HepG2 (cell line): ENCODE data around the gene KDM6B. TPM values are rescaled to one million over a fixed set of nuclear protein-coding genes. Genes with fewer than 3 reads are reported as not detected.

Experiments used
- ETV6 ChIP-seq: sonication (generic); formaldehyde crosslinking; conservative IDR thresholded peaks from 2 replicates; pipeline ENCODE4 v1.4.0; 2020; ENCODE audit warnings: missing genetic modification reagents
- FOXM1 ChIP-seq: sonication (generic); formaldehyde crosslinking; IDR thresholded peaks from 2 replicates; pipeline ENCODE4 v1.5.0; 2020; ENCODE audit warnings: missing genetic modification reagents
- HNRNPK ChIP-seq: fragments of 200-400 bp; formaldehyde crosslinking; IDR thresholded peaks from 2 replicates; pipeline ENCODE4 v1.6.1; 2018; ENCODE audit warnings: low read length, low read depth, moderate library complexity, mild to moderate bottlenecking; ENCODE audit not compliant: poor library complexity, severe bottlenecking
- IRX3 ChIP-seq: sonication (generic); formaldehyde crosslinking; IDR thresholded peaks from 2 replicates; pipeline ENCODE4 v1.8.1; 2023; ENCODE audit warnings: mild to moderate bottlenecking, low read depth, missing genetic modification reagents, borderline replicate concordance
- KLF9 ChIP-seq: IDR thresholded peaks from 2 replicates; pipeline ENCODE4 v1.6.1; 2016; ENCODE audit warnings: low read depth
- MAZ ChIP-seq, 2 experiments: sonication (generic) in 1 of 2; formaldehyde crosslinking in 1 of 2; IDR thresholded peaks; 2 replicates each; pipeline versions ENCODE4 v1.5.0 to v1.6.1; 2012 to 2020; ENCODE audit warnings: low read depth in 2 of 2, mild to moderate bottlenecking in 2 of 2, borderline replicate concordance in 1 of 2, improper control_type of control experiment in 1 of 2, low read length in 1 of 2, missing genetic modification reagents in 1 of 2, moderate library complexity in 1 of 2
- MED1 ChIP-seq: sonication (generic); formaldehyde crosslinking; IDR thresholded peaks from 2 replicates; pipeline ENCODE4 v1.4.0; 2020; ENCODE audit warnings: missing genetic modification reagents
- MEIS1 ChIP-seq: sonication (generic); formaldehyde crosslinking; IDR thresholded peaks from 2 replicates; pipeline ENCODE4 v1.9.0; 2021; ENCODE audit warnings: mild to moderate bottlenecking, missing genetic modification reagents, moderate library complexity, borderline replicate concordance
- NFIB ChIP-seq: sonication (generic); formaldehyde crosslinking; IDR thresholded peaks from 2 replicates; pipeline ENCODE4 v1.9.0; 2021; ENCODE audit warnings: missing genetic modification reagents, mild to moderate bottlenecking, borderline replicate concordance
- SMARCC2 ChIP-seq: fragments of 450-650 bp; IDR thresholded peaks from 2 replicates; pipeline ENCODE4 v1.6.1; 2017; ENCODE audit warnings: antibody characterized with exemption, mild to moderate bottlenecking
- USF2 ChIP-seq, 2 experiments: sonication (generic) in 1 of 2; formaldehyde crosslinking in 1 of 2; IDR thresholded peaks; 2 replicates each; pipeline versions ENCODE4 v1.5.1 to v1.6.1; 2011 to 2020; ENCODE audit warnings: borderline replicate concordance in 1 of 2, low read depth in 1 of 2, low read length in 1 of 2, mild to moderate bottlenecking in 1 of 2, missing genetic modification reagents in 1 of 2, moderate library complexity in 1 of 2
- ZFP82 ChIP-seq: sonication (generic); formaldehyde crosslinking; IDR thresholded peaks from 2 replicates; pipeline ENCODE4 v1.5.1; 2020; ENCODE audit warnings: mild to moderate bottlenecking, missing genetic modification reagents, borderline replicate concordance
- ZNF567 ChIP-seq: sonication (generic); formaldehyde crosslinking; IDR thresholded peaks from 2 replicates; pipeline ENCODE4 v1.8.1; 2023; ENCODE audit warnings: mild to moderate bottlenecking, missing genetic modification reagents, borderline replicate concordance
- ZNF572 ChIP-seq: sonication (generic); formaldehyde crosslinking; IDR thresholded peaks from 2 replicates; pipeline ENCODE4 v1.5.1; 2020; ENCODE audit warnings: mild to moderate bottlenecking, missing genetic modification reagents
- ZNF790 ChIP-seq: sonication (generic); formaldehyde crosslinking; IDR thresholded peaks from 2 replicates; pipeline ENCODE4 v1.8.0; 2022; ENCODE audit warnings: missing genetic modification reagents, mild to moderate bottlenecking, borderline replicate concordance
- polyA plus RNA-seq, 8 experiments: library from polyadenylated mRNA; depleted of rRNA in 3 of 8; stranded (reverse) in 7 of 8; unstranded in 1 of 8; fragments of >200 nt; fragmentation: Illumina TruSeq in 4 of 8; extraction: Trizol in 4 of 8; gene quantifications; 2 replicates each; pipeline versions ENCODE4 v1.2.1 to v1.2.3, GENCODE V29; 2011 to 2016; ENCODE audit warnings: low read depth in 4 of 8, missing spikeins in 1 of 8, mixed read lengths in 1 of 8; ENCODE audit not compliant: insufficient read depth in 1 of 8
- total RNA-seq, 5 experiments: library from RNA; depleted of rRNA; stranded (reverse); fragments of >200 nt; fragmentation: Illumina TruSeq; extraction: Trizol; gene quantifications; 2 replicates each; pipeline ENCODE4 v1.2.3, GENCODE V29; 2016; ENCODE audit warnings: low read depth in 1 of 5
- TF ChIP-seq, protein P1 (sequence below): sonication (generic); formaldehyde crosslinking; IDR thresholded peaks from 2 replicates; pipeline ENCODE4 v1.4.0; 2020; ENCODE audit warnings: mild to moderate bottlenecking, missing genetic modification reagents
- TF ChIP-seq, protein P2 (sequence below): sonication (generic); formaldehyde crosslinking; IDR thresholded peaks from 2 replicates; pipeline ENCODE4 v1.8.0; 2022; ENCODE audit warnings: missing genetic modification reagents, mild to moderate bottlenecking, borderline replicate concordance

KDM6B gene
- total and polyA plus RNA-seq, 2 of the 13 experiments (the other 11 are each of a cell fraction or from before 2014, with no cell fraction given): 1.3 to 2.1 TPM

- TF ChIP-seq USF2 (IDR thresholded peaks at IDR 0.05; ENCODE audit: low read depth, low read length) (peak; percentile 61; the same call in 1 of the 2 replicates), USF2 (CRISPR knock-in tag; IDR thresholded peaks at IDR 0.05; ENCODE audit: borderline replicate concordance) (no peak), FOXM1 (CRISPR knock-in tag) (no peak), MED1 (CRISPR knock-in tag) (no peak), MAZ (IDR thresholded peaks at IDR 0.05; ENCODE audit: borderline replicate concordance, low read depth, low read length) (no peak), MAZ (CRISPR knock-in tag; IDR thresholded peaks at IDR 0.05; ENCODE audit: low read depth) (peak; percentile 28), KLF9 (CRISPR knock-in tag) (no peak), ZNF790 (CRISPR knock-in tag) (no peak), SMARCC2 (no peak), ZFP82 (CRISPR knock-in tag) (no peak), ZNF572 (CRISPR knock-in tag) (no peak), MEIS1 (CRISPR knock-in tag) (no peak), HNRNPK (no peak), IRX3 (CRISPR knock-in tag) (no peak), NFIB (CRISPR knock-in tag) (0 out of 2 replicates have a peak, but pooled peaks have one; percentile 56), ZNF567 (no peak), ETV6 (CRISPR knock-in tag) (no peak)
- TF ChIP-seq, protein P1, sequence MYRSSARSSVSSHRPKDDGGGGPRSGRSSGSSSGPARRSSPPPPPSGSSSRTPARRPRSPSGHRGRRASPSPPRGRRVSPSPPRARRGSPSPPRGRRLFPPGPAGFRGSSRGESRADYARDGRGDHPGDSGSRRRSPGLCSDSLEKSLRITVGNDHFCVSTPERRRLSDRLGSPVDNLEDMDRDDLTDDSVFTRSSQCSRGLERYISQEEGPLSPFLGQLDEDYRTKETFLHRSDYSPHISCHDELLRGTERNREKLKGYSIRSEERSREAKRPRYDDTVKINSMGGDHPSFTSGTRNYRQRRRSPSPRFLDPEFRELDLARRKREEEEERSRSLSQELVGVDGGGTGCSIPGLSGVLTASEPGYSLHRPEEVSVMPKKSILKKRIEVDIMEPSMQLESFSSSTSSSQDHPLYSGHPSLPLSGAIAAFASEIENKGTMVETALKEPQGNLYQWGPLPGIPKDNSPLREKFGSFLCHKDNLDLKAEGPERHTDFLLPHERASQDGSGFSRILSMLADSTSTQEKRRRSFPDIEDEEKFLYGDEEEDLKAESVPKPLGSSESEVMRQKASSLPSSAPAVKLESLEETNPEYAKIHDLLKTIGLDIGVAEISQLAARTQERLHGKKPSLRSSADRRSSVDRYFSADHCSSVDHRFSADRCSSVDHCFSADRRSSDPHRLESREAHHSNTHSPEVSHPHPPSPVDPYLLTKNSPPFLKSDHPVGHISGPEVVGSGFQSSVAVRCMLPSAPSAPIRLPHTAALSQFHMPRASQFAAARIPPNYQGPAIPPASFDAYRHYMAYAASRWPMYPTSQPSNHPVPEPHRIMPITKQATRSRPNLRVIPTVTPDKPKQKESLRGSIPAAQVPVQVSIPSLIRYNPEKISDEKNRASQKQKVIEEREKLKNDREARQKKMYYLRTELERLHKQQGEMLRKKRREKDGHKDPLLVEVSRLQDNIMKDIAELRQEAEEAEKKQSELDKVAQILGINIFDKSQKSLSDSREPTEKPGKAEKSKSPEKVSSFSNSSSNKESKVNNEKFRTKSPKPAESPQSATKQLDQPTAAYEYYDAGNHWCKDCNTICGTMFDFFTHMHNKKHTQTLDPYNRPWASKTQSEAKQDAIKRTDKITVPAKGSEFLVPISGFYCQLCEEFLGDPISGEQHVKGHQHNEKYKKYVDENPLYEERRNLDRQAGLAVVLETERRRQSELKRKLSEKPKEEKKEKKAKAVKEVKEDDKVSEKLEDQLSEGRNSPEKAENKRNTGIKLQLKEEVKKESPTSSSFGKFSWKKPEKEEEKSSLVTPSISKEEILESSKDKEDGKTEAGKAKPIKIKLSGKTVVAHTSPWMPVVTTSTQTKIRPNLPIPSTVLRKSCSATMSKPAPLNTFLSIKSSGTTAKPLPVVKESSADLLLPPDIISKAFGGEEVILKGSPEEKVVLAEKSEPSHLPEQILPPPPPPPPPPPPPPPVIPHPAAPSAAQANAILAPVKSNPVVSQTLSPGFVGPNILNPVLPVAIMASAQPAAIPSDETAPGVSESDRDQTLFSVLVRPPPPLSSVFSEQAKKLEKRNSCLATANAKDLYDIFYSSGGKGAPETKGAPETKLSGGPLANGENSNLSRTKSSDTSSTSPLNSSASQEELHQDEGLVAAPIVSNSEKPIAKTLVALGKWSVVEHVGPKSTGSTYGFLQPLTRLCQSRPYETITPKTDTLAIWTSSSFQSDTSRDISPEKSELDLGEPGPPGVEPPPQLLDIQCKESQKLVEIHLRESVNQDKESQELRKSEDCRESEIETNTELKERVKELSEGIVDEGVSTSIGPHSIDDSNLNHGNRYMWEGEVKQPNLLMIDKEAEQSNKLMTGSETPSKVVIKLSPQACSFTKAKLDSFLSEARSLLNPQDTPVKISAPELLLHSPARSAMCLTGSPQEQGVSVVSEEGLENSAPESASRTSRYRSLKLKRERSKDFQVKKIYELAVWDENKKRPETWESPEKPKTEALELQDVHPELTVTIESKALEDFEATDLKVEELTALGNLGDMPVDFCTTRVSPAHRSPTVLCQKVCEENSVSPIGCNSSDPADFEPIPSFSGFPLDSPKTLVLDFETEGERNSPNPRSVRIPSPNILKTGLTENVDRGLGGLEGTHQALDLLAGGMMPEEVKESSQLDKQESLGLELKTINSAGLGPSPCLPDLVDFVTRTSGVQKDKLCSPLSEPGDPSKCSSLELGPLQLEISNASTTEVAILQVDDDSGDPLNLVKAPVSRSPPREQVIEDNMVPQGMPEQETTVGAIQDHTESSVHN (CRISPR knock-in tag): peak; percentile 63; the same call in 1 of the 2 replicates
- TF ChIP-seq, protein P2, sequence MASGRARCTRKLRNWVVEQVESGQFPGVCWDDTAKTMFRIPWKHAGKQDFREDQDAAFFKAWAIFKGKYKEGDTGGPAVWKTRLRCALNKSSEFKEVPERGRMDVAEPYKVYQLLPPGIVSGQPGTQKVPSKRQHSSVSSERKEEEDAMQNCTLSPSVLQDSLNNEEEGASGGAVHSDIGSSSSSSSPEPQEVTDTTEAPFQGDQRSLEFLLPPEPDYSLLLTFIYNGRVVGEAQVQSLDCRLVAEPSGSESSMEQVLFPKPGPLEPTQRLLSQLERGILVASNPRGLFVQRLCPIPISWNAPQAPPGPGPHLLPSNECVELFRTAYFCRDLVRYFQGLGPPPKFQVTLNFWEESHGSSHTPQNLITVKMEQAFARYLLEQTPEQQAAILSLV (CRISPR knock-in tag): no peak
These were observed 7.4 kb downstream of the KDM6B start (continued) for GRCh38 chr17:7841396-7841914.
